Uterus (tissue), 2 donors: ENCODE results near the gene ARHGEF7.

Source experiments
- POLR2A ChIP-seq, 2 donors: fragments of 450-650 bp; IDR thresholded peaks; one replicate each; pipeline ENCODE4 v1.6.1; 2016; ENCODE audit warnings: antibody characterized with exemption in 2 of 2, mild to moderate bottlenecking in 1 of 2, moderate library complexity in 1 of 2
- TF ChIP-seq, protein P1 (sequence below), 4 experiments: fragments of 200-600 bp in 2 of 4; fragments of 450-650 bp in 2 of 4; sonication (generic) in 2 of 4; IDR thresholded peaks; one replicate each; pipeline ENCODE4 v1.5.1; 2016 to 2019; ENCODE audit warnings: antibody characterized with exemption in 4 of 4, mild to moderate bottlenecking in 2 of 4, moderate library complexity in 1 of 4

DNA sequence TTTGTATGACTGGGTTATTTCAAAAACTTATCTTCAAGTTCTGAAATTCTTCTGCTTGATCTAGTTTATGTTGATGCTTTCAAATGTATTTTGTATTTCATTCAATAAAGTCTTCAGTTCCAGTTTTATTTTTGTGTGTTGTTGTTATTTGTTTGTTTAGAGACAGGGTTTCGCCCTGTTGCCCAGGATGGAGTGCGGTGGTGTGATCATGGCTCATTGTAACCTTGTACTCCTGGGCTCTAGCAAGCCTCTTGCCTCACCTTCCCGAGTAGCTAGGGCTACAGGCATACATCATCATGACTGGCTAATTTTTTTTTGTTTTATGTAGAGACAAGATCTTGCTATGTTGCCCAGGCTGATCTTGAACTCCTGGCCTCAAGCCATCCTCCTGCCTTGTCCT, 40.3 kb upstream of the ARHGEF7 start:
- TF ChIP-seq, protein P1, sequence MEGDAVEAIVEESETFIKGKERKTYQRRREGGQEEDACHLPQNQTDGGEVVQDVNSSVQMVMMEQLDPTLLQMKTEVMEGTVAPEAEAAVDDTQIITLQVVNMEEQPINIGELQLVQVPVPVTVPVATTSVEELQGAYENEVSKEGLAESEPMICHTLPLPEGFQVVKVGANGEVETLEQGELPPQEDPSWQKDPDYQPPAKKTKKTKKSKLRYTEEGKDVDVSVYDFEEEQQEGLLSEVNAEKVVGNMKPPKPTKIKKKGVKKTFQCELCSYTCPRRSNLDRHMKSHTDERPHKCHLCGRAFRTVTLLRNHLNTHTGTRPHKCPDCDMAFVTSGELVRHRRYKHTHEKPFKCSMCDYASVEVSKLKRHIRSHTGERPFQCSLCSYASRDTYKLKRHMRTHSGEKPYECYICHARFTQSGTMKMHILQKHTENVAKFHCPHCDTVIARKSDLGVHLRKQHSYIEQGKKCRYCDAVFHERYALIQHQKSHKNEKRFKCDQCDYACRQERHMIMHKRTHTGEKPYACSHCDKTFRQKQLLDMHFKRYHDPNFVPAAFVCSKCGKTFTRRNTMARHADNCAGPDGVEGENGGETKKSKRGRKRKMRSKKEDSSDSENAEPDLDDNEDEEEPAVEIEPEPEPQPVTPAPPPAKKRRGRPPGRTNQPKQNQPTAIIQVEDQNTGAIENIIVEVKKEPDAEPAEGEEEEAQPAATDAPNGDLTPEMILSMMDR (IDR thresholded peaks at IDR 0.05) = no peak
- TF ChIP-seq POLR2A (IDR thresholded peaks at IDR 0.05) = no peak
